A549 (cell line): Measurements from ENCODE around the gene MPRIP. TPM values are rescaled to one million over a fixed set of nuclear protein-coding genes. Genes with fewer than 3 reads are reported as not detected.

Experiments used
- ATAC-seq, 2 experiments: fragments of 200-7000 bp in 1 of 2; fragments of >200 bp in 1 of 2; cut with Nextera tagmentation in 1 of 2; cut with Tn5 transposase in 1 of 2; 3 replicates each; pipeline versions ENCODE4 v1.8.0 to v1.9.1; 2018 to 2020; ENCODE audit warnings: mild to moderate bottlenecking in 1 of 2, moderate library complexity in 1 of 2
- CTCF ChIA-PET: fragments of 300-600 bp; sonication (Branson Sonifier 250); formaldehyde crosslinking; extraction: SDS; loops from one replicate; lab custom pipeline; 2021; ENCODE audit warnings: antibody characterized with exemption, inconsistent platforms; lab: Yijun Ruan, JAX
- POLR2A ChIA-PET: fragments of 350-600 bp; formaldehyde crosslinking; extraction: SDS; loops from one replicate; lab custom pipeline; 2021; ENCODE audit warnings: antibody characterized with exemption, inconsistent platforms; lab: Yijun Ruan, JAX
- DNase-seq, 2 experiments: peaks; one replicate each; pipeline versions ENCODE4 v3.0.0 to v3.0.0-alpha.2; 2011 to 2016; ENCODE audit warnings: low read depth in 1 of 2, low spot score in 1 of 2
- FAIRE-seq: peaks from 2 replicates; lab custom pipeline; 2011; peaks lifted over from hg19 to GRCh38; lab: Jason Lieb, UNC
- H3K27ac ChIP-seq, 2 experiments: fragments of >200 bp; sonication (Bioruptor Twin); formaldehyde crosslinking; 3 replicates each; pipeline ENCODE4 v1.5.1; 2016 to 2017
- H3K4me1 ChIP-seq: fragments of >200 bp; sonication (Bioruptor Twin); formaldehyde crosslinking; 3 replicates; pipeline ENCODE4 v1.6.1; 2016
- H3K4me2 ChIP-seq: fragments of >200 bp; sonication (Bioruptor Twin); formaldehyde crosslinking; 3 replicates; pipeline ENCODE4 v1.6.1; 2016
- H3K4me3 ChIP-seq: fragments of >200 bp; sonication (Bioruptor Twin); formaldehyde crosslinking; 3 replicates; pipeline ENCODE4 v1.5.1; 2016
- H3K9me3 ChIP-seq: fragments of >200 bp; sonication (Bioruptor Twin); formaldehyde crosslinking; 3 replicates; pipeline ENCODE4 v1.6.1; 2016
- CBX2 ChIP-seq: fragments of 200-600 bp; sonication (generic); IDR thresholded peaks from 2 replicates; pipeline ENCODE4 v1.6.1; 2016; ENCODE audit warnings: low read depth, mild to moderate bottlenecking, borderline replicate concordance
- CEBPB ChIP-seq, 2 experiments: fragments of >200 bp in 1 of 2; sonication (Bioruptor Twin) in 1 of 2; formaldehyde crosslinking in 1 of 2; IDR thresholded peaks; 2 replicates each; pipeline ENCODE4 v1.6.1; 2012 to 2016
- CHD4 ChIP-seq: fragments of 200-600 bp; sonication (generic); IDR thresholded peaks from 2 replicates; pipeline ENCODE4 v1.6.1; 2016; ENCODE audit warnings: antibody characterized with exemption, mild to moderate bottlenecking, borderline replicate concordance
- ESRRA ChIP-seq: fragments of 150-350 bp; IDR thresholded peaks from 2 replicates; pipeline ENCODE4 v1.6.1; 2014; ENCODE audit warnings: mild to moderate bottlenecking, low read length, borderline replicate concordance
- FOSL2 ChIP-seq, 2 experiments: fragments of 450-650 bp in 1 of 2; fragments of >200 bp in 1 of 2; sonication (Bioruptor Twin) in 1 of 2; formaldehyde crosslinking; IDR thresholded peaks; 2 replicates each; pipeline versions ENCODE4 v1.5.0 to v1.6.1; 2016 to 2020; ENCODE audit warnings: mild to moderate bottlenecking in 1 of 2, moderate library complexity in 1 of 2
- FOXS1 ChIP-seq: fragments of 250-450 bp; sonication (Bioruptor Pico); IDR thresholded peaks from 2 replicates; pipeline ENCODE4 v1.5.0; 2020; ENCODE audit warnings: mild to moderate bottlenecking, moderate library complexity
- GATA3 ChIP-seq: IDR thresholded peaks from 2 replicates; pipeline ENCODE4 v1.6.1; 2012; ENCODE audit warnings: borderline replicate concordance
- HOXA7 ChIP-seq: fragments of 250-450 bp; sonication (Bioruptor Pico); IDR thresholded peaks from 2 replicates; pipeline ENCODE4 v1.5.0; 2020; ENCODE audit warnings: mild to moderate bottlenecking, moderate library complexity
- HOXB13 ChIP-seq: fragments of 250-450 bp; sonication (Bioruptor Pico); IDR thresholded peaks from 2 replicates; pipeline ENCODE4 v1.5.0; 2020; ENCODE audit warnings: low read depth, mild to moderate bottlenecking, moderate library complexity
- HOXB5 ChIP-seq: fragments of 250-450 bp; sonication (Bioruptor Pico); IDR thresholded peaks from 2 replicates; pipeline ENCODE4 v1.5.0; 2020; ENCODE audit warnings: mild to moderate bottlenecking, moderate library complexity
- KDM1A ChIP-seq: fragments of 200-600 bp; sonication (generic); IDR thresholded peaks from 2 replicates; pipeline ENCODE4 v1.6.1; 2016; ENCODE audit warnings: low read depth, mild to moderate bottlenecking
- MAFK ChIP-seq: fragments of 450-650 bp; IDR thresholded peaks from 2 replicates; pipeline ENCODE4 v1.6.1; 2014; ENCODE audit not compliant: partially characterized antibody
- MYC ChIP-seq: IDR thresholded peaks from 2 replicates; pipeline ENCODE4 v1.6.1; 2012; ENCODE audit warnings: mild to moderate bottlenecking, inconsistent platforms, low read length, improper control_type of control experiment, borderline replicate concordance
- NFE2L2 ChIP-seq: fragments of 150-350 bp; conservative IDR thresholded peaks from 2 replicates; pipeline ENCODE4 v1.6.1; 2014; ENCODE audit warnings: low read length
- PHF8 ChIP-seq: fragments of 200-600 bp; sonication (generic); IDR thresholded peaks from 2 replicates; pipeline ENCODE4 v1.6.1; 2016; ENCODE audit warnings: low read depth, mild to moderate bottlenecking, antibody characterized with exemption, moderate library complexity, borderline replicate concordance
- POLR2AphosphoS2 ChIP-seq: conservative IDR thresholded peaks from 2 replicates; pipeline ENCODE4 v1.6.1; 2012; ENCODE audit warnings: low read length, improper control_type of control experiment, inconsistent platforms
- RAD21 ChIP-seq, 2 experiments: fragments of >200 bp in 1 of 2; sonication (Bioruptor Twin) in 1 of 2; formaldehyde crosslinking in 1 of 2; IDR thresholded peaks in 1 of 2; conservative IDR thresholded peaks in 1 of 2; 2 replicates in 1 of 2; 3 replicates in 1 of 2; pipeline ENCODE4 v1.6.1; 2012 to 2018; ENCODE audit warnings: inconsistent platforms in 1 of 2
- RCOR1 ChIP-seq: fragments of 150-350 bp; IDR thresholded peaks from 2 replicates; pipeline ENCODE4 v1.6.1; 2014; ENCODE audit warnings: antibody characterized with exemption, low read length, low read depth
- RFX5 ChIP-seq: fragments of 450-650 bp; IDR thresholded peaks from 2 replicates; pipeline ENCODE4 v1.7.1; 2014; ENCODE audit warnings: antibody characterized with exemption, mild to moderate bottlenecking, moderate library complexity
- TFCP2L1 ChIP-seq: fragments of 250-450 bp; sonication (Bioruptor Pico); IDR thresholded peaks from 2 replicates; pipeline ENCODE4 v1.5.0; 2021; ENCODE audit warnings: mild to moderate bottlenecking
- ZFP36 ChIP-seq: fragments of 450-650 bp; IDR thresholded peaks from 2 replicates; pipeline ENCODE4 v1.6.1; 2014; ENCODE audit warnings: borderline replicate concordance; ENCODE audit not compliant: partially characterized antibody
- ZNF302 ChIP-seq: fragments of 250-450 bp; sonication (Bioruptor Pico); IDR thresholded peaks from 2 replicates; pipeline ENCODE4 v1.9.0; 2021; ENCODE audit warnings: inconsistent platforms, mild to moderate bottlenecking, moderate library complexity
- WGBS: methylation state at CpG from one replicate; pipeline ENCODE4 v1.1.6; 2017; ENCODE audit errors: missing lambda C conversion rate; 5-methylcytosine and 5-hydroxymethylcytosine counted together
- polyA plus RNA-seq, 4 experiments: library from polyadenylated mRNA; depleted of rRNA in 3 of 4; stranded (reverse); fragments of >200 nt; fragmentation: RNase III in 1 of 4; extraction: RNeasy Plus Mini Kit Qiagen cat#74134 plus additional on column Dnase treatment in 1 of 4; gene quantifications; 2 replicates in 3 of 4; 3 replicates in 1 of 4; pipeline ENCODE4 v1.2.3, GENCODE V29; 2011 to 2017
- TF ChIP-seq, protein P1 (sequence below): fragments of 250-450 bp; sonication (Bioruptor Pico); IDR thresholded peaks from 2 replicates; pipeline ENCODE4 v1.5.0; 2020; ENCODE audit warnings: low read depth, mild to moderate bottlenecking, moderate library complexity
- TF ChIP-seq, protein P2 (sequence below): fragments of 450-650 bp; IDR thresholded peaks from 2 replicates; pipeline ENCODE4 v1.6.1; 2014; ENCODE audit warnings: antibody characterized with exemption
- TF ChIP-seq, protein P3 (sequence below): fragments of 200-600 bp; sonication (generic); IDR thresholded peaks from 2 replicates; pipeline ENCODE4 v1.6.1; 2016; ENCODE audit warnings: antibody characterized with exemption, mild to moderate bottlenecking, moderate library complexity
- TF ChIP-seq, protein P4 (sequence below): fragments of >200 bp; sonication (Bioruptor Twin); formaldehyde crosslinking; IDR thresholded peaks from 3 replicates; pipeline ENCODE4 v1.6.1; 2016

Gene MPRIP
- polyA plus RNA-seq, 2 of the 4 experiments (the other 2 are of a cell fraction), result 147 to 228 TPM

DNA sequence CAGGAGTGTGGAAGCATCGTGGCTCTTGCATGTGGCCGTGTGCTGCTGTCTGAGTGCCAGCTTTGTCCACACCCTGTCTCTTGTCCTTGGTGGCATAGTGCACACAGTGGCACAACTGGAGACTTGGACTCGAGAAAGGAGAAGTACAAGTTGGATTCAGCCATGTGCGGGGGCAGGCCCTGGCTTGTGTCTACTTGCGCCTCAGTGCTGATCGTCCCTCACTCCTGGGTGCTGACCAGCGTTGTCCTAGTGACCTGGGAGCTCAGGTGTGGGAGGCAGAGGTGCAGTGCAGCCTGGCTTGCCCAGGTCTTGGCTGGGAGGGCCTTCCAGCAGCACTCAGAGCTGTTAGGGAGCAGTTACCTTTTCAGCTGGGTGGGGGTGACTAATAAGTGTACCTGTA lies 20.6 kb downstream of the MPRIP start:
- H3K4me3 ChIP-seq, result no peak overlapping the region
- H3K4me2 ChIP-seq, result peak overlapping the region; percentile 19; the same call in 2 of the 3 replicates
- CTCF ChIA-PET, result interaction anchor here (1.1 to 1.2 kb wide), 2 partner anchors 65 to 121 kb away, joined by 3 to 4 read pairs; no protein-coding TSS in a partner anchor
- no peak for DNase-seq
- TF ChIP-seq ESRRA (no peak), RAD21 (conservative IDR thresholded peaks at IDR 0.05 in 1 of 2, IDR thresholded peaks at IDR 0.05 in 1 of 2) (no peak), POLR2AphosphoS2 (no peak; the same call in 1 of the 2 replicates), CBX2 (no peak), PHF8 (no peak), FOSL2 (IDR thresholded peaks at IDR 0.05) (no peak), FOSL2 (CRISPR knock-in tag; IDR thresholded peaks at IDR 0.05) (no peak), HOXB13 (CRISPR knock-in tag) (no peak), MYC (no peak), FOXS1 (CRISPR knock-in tag) (no peak), CHD4 (no peak), ZNF302 (CRISPR knock-in tag) (no peak), RFX5 (no peak), RCOR1 (no peak), ZFP36 (no peak), MAFK (no peak)
- TF ChIP-seq, protein P1, sequence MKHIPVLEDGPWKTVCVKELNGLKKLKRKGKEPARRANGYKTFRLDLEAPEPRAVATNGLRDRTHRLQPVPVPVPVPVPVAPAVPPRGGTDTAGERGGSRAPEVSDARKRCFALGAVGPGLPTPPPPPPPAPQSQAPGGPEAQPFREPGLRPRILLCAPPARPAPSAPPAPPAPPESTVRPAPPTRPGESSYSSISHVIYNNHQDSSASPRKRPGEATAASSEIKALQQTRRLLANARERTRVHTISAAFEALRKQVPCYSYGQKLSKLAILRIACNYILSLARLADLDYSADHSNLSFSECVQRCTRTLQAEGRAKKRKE, result no peak
- TF ChIP-seq, protein P2, sequence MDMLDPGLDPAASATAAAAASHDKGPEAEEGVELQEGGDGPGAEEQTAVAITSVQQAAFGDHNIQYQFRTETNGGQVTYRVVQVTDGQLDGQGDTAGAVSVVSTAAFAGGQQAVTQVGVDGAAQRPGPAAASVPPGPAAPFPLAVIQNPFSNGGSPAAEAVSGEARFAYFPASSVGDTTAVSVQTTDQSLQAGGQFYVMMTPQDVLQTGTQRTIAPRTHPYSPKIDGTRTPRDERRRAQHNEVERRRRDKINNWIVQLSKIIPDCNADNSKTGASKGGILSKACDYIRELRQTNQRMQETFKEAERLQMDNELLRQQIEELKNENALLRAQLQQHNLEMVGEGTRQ, result no peak
- TF ChIP-seq, protein P3, sequence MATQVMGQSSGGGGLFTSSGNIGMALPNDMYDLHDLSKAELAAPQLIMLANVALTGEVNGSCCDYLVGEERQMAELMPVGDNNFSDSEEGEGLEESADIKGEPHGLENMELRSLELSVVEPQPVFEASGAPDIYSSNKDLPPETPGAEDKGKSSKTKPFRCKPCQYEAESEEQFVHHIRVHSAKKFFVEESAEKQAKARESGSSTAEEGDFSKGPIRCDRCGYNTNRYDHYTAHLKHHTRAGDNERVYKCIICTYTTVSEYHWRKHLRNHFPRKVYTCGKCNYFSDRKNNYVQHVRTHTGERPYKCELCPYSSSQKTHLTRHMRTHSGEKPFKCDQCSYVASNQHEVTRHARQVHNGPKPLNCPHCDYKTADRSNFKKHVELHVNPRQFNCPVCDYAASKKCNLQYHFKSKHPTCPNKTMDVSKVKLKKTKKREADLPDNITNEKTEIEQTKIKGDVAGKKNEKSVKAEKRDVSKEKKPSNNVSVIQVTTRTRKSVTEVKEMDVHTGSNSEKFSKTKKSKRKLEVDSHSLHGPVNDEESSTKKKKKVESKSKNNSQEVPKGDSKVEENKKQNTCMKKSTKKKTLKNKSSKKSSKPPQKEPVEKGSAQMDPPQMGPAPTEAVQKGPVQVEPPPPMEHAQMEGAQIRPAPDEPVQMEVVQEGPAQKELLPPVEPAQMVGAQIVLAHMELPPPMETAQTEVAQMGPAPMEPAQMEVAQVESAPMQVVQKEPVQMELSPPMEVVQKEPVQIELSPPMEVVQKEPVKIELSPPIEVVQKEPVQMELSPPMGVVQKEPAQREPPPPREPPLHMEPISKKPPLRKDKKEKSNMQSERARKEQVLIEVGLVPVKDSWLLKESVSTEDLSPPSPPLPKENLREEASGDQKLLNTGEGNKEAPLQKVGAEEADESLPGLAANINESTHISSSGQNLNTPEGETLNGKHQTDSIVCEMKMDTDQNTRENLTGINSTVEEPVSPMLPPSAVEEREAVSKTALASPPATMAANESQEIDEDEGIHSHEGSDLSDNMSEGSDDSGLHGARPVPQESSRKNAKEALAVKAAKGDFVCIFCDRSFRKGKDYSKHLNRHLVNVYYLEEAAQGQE, result no peak
- TF ChIP-seq, all 56 proteins: peak for 0
- H3K27ac ChIP-seq, result peak overlapping the region; percentile 0 to 43; a peak in 4 of 6 replicates
- POLR2A ChIA-PET, result interaction anchor here (1.1 kb wide), 1 partner anchor 21 kb away, joined by 4 read pairs; no protein-coding TSS in a partner anchor
- peak; percentile 2 to 20; a peak in 2 of 6 replicates for ATAC-seq
- 93% methylated on average over 7 of the region's 7 CpGs for WGBS
- peaks cover 100% of the 10 kb centered on the region for H3K4me1 ChIP-seq
- FAIRE-seq, result no peak
- no peaks in the 10 kb centered on the region for H3K9me3 ChIP-seq

DNA sequence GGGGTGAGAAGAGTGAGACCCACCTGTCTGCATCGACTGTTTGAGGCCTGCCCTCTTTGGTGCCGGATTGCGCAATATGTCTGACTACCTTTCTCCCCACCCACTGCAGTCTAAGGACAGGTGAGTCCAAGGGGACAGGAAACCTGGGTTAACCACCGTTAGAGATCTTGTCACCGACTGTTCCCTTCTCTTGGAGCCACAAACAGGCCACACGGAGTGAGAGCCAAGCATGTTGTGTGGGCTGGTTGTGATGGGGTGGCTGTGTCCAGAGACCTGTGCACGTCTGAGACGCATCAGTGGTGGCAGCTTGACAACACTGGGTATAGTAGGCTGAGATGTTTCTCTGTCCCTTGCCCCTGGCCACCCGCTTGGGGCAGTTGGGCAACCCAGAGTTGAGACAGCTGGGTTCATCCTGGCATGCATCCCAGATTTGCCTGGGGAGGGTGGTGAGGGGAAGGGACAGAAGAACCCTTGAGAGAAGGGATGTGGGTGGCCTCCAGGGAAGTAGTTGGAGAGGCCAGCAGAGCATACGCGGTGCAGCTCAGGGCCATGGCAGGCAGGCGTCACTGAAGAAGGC lies 21.4 kb downstream of the MPRIP start:
- DNase-seq (peak in 1 of 2 experiments; percentile 56), ATAC-seq (peak; percentile 25 to 38; a peak in 5 of 6 replicates), FAIRE-seq (no peak)
- peaks cover 95% of the 10 kb centered on the region for H3K4me1 ChIP-seq
- ChIA-PET CTCF (no interaction called here), POLR2A (no interaction called here)
- no peak overlapping the region for H3K4me3 ChIP-seq
- no peaks in the 10 kb centered on the region for H3K9me3 ChIP-seq
- 80% methylated on average over 12 of the region's 12 CpGs for WGBS
- H3K27ac ChIP-seq, result peak overlapping the region; percentile 0 to 43; a peak in 4 of 6 replicates
- TF ChIP-seq GATA3 (0 out of 2 replicates have a peak, but pooled peaks have one; percentile 8), HOXA7 (CRISPR knock-in tag) (no peak), CEBPB (IDR thresholded peaks at IDR 0.05) (peak; percentile 93 to 98), KDM1A (no peak), TFCP2L1 (CRISPR knock-in tag) (no peak), ESRRA (no peak), NFE2L2 (no peak), ZNF302 (CRISPR knock-in tag) (no peak), HOXB5 (CRISPR knock-in tag) (no peak)
- TF ChIP-seq, protein P4, sequence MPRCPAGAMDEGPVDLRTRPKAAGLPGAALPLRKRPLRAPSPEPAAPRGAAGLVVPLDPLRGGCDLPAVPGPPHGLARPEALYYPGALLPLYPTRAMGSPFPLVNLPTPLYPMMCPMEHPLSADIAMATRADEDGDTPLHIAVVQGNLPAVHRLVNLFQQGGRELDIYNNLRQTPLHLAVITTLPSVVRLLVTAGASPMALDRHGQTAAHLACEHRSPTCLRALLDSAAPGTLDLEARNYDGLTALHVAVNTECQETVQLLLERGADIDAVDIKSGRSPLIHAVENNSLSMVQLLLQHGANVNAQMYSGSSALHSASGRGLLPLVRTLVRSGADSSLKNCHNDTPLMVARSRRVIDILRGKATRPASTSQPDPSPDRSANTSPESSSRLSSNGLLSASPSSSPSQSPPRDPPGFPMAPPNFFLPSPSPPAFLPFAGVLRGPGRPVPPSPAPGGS, result no peak
- peak overlapping the region; percentile 19 for H3K4me2 ChIP-seq
